GM19043 (cell line): ENCODE results near the gene GLTPD2.

Experiments used
- ATAC-seq: cut with Tn5 transposase; IDR thresholded peaks from one replicate; pipeline ENCODE4 v1.9.1; 2021; ENCODE audit warnings: low read depth; ENCODE audit not compliant: unreplicated experiment

GLTPD2 gene

GRCh38 chr17:4788807-4789700 lies at the start of gene GLTPD2:
GLTPD2 (plus strand) TSS chr17:4788964; CDS start chr17:4789012, 48 bp downstream.
- ATAC-seq, result no peak

GRCh38 chr17:4739122-4740024 lies 49.4 kb upstream of the GLTPD2 start, which contains the start of the genes CXCL16 and ZMYND15:
CXCL16 (minus strand) TSS chr17:4739928; CDS start chr17:4739339, 589 bp downstream.
ZMYND15 (plus strand) TSS chr17:4739833; CDS start chr17:4740549, 716 bp downstream.
- no peak for ATAC-seq

GRCh38 chr17:4740025-4740351 lies 48.8 kb upstream of the GLTPD2 start:
- no peak for ATAC-seq

GRCh38 chr17:4740584-4740983 lies 48.2 kb upstream of the GLTPD2 start:
- ATAC-seq, result no peak

GRCh38 chr17:4741544-4741943 lies 47.2 kb upstream of the GLTPD2 start:
- ATAC-seq, result no peak

- ATAC-seq, result no peak
These were observed 46.6 kb upstream of the GLTPD2 start for GRCh38 chr17:4742133-4742532.

GRCh38 chr17:4742629-4743028 lies 46.1 kb upstream of the GLTPD2 start:
- no peak for ATAC-seq

- no peak for ATAC-seq
These were observed 45.5 kb upstream of the GLTPD2 start for GRCh38 chr17:4743216-4743615.

GRCh38 chr17:4743898-4744297 lies 44.9 kb upstream of the GLTPD2 start:
- no peak for ATAC-seq

GRCh38 chr17:4744999-4745969 lies 43.5 kb upstream of the GLTPD2 start:
- ATAC-seq, result no peak

GRCh38 chr17:4747847-4748246 lies 40.9 kb upstream of the GLTPD2 start:
- no peak for ATAC-seq

- no peak for ATAC-seq
These were observed 40.1 kb upstream of the GLTPD2 start for GRCh38 chr17:4748686-4749085.

- ATAC-seq, result no peak
These were observed 38.2 kb upstream of the GLTPD2 start for GRCh38 chr17:4750606-4751005.

GRCh38 chr17:4751932-4752331 lies 36.8 kb upstream of the GLTPD2 start:
- ATAC-seq, result no peak

- ATAC-seq, result no peak
These were observed 35.4 kb upstream of the GLTPD2 start for GRCh38 chr17:4753392-4753791.

- no peak for ATAC-seq
These were observed 29.0 kb upstream of the GLTPD2 start for GRCh38 chr17:4759776-4760236.

GRCh38 chr17:4764595-4764994 lies 24.2 kb upstream of the GLTPD2 start:
- no peak for ATAC-seq

- ATAC-seq, result no peak
These were observed 22.6 kb upstream of the GLTPD2 start for GRCh38 chr17:4766201-4766600.

- ATAC-seq, result no peak
These were observed 22.0 kb upstream of the GLTPD2 start for GRCh38 chr17:4766723-4767122.

GRCh38 chr17:4768298-4768697 lies 20.5 kb upstream of the GLTPD2 start:
- ATAC-seq, result no peak
